ENCODE measurements around the gene TTBK2. TPM values are rescaled to one million over a fixed set of nuclear protein-coding genes. Genes with fewer than 3 reads are reported as not detected.

The TTBK2 gene
- total RNA-seq, 1 experiment from 2014 or later = 17.2 TPM

DNA sequence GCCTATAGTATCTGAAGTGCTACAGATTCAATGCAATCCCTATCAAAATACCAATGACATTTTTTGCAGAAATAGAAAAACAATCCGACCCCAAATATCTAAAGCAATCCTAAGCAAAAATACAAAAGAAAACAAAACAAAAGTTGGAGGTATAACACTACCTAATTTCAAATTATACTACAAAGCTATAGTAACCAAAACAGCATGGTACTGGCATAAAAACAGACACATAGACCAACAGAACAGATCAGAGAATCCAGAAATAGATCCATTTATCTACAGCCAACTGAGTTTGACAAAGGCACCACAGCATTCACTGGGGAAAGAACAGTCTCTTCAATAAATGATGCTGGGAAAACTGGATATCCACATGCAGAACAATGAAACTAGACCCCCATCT, 159.8 kb downstream of the TTBK2 start:
- no peaks in the 10 kb centered on the region for H3K4me1 ChIP-seq (ENCODE audit: control insufficient read depth, insufficient read depth, low read length)
- BruUV-seq (replicated peaks) = no TSS peak
- TF ChIP-seq, protein P1, sequence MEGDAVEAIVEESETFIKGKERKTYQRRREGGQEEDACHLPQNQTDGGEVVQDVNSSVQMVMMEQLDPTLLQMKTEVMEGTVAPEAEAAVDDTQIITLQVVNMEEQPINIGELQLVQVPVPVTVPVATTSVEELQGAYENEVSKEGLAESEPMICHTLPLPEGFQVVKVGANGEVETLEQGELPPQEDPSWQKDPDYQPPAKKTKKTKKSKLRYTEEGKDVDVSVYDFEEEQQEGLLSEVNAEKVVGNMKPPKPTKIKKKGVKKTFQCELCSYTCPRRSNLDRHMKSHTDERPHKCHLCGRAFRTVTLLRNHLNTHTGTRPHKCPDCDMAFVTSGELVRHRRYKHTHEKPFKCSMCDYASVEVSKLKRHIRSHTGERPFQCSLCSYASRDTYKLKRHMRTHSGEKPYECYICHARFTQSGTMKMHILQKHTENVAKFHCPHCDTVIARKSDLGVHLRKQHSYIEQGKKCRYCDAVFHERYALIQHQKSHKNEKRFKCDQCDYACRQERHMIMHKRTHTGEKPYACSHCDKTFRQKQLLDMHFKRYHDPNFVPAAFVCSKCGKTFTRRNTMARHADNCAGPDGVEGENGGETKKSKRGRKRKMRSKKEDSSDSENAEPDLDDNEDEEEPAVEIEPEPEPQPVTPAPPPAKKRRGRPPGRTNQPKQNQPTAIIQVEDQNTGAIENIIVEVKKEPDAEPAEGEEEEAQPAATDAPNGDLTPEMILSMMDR (IDR thresholded peaks at IDR 0.05) = no peak
- no peak for TF ChIP-seq POLR2AphosphoS5 (IDR thresholded peaks at IDR 0.05; ENCODE audit: low read depth, low read length)
- TF ChIP-seq, protein P2, sequence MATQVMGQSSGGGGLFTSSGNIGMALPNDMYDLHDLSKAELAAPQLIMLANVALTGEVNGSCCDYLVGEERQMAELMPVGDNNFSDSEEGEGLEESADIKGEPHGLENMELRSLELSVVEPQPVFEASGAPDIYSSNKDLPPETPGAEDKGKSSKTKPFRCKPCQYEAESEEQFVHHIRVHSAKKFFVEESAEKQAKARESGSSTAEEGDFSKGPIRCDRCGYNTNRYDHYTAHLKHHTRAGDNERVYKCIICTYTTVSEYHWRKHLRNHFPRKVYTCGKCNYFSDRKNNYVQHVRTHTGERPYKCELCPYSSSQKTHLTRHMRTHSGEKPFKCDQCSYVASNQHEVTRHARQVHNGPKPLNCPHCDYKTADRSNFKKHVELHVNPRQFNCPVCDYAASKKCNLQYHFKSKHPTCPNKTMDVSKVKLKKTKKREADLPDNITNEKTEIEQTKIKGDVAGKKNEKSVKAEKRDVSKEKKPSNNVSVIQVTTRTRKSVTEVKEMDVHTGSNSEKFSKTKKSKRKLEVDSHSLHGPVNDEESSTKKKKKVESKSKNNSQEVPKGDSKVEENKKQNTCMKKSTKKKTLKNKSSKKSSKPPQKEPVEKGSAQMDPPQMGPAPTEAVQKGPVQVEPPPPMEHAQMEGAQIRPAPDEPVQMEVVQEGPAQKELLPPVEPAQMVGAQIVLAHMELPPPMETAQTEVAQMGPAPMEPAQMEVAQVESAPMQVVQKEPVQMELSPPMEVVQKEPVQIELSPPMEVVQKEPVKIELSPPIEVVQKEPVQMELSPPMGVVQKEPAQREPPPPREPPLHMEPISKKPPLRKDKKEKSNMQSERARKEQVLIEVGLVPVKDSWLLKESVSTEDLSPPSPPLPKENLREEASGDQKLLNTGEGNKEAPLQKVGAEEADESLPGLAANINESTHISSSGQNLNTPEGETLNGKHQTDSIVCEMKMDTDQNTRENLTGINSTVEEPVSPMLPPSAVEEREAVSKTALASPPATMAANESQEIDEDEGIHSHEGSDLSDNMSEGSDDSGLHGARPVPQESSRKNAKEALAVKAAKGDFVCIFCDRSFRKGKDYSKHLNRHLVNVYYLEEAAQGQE (IDR thresholded peaks at IDR 0.05; ENCODE audit: insufficient read depth in 1 of 2, low read depth in 2 of 2, low read length in 1 of 2) = no peak
- TF ChIP-seq SIN3A (IDR thresholded peaks at IDR 0.05; ENCODE audit: borderline replicate concordance, insufficient read depth, low read depth, low read length) = no peak
- no peak for TF ChIP-seq TCF7L2 (IDR thresholded peaks at IDR 0.05; ENCODE audit: low read depth, low read length)
- intact Hi-C loops (cut with micrococcal nuclease; ENCODE audit: unreplicated experiment) = no loop called here
- peaks cover 4% of the 10 kb centered on the region; the same call in 1 of the 2 replicates for H3K9me3 ChIP-seq (ENCODE audit: control insufficient read depth, insufficient read depth, low read depth, low read length)
- no peak overlapping the region for H3K4me3 ChIP-seq (ENCODE audit: low read depth in 2 of 2, low read length in 2 of 2)
- no peak for DNase-seq (ENCODE audit: low read depth, low spot score)
- H3K36me3 ChIP-seq (ENCODE audit: control insufficient read depth, insufficient read depth, low read length) = no peaks in the 10 kb centered on the region
- CTCF ChIA-PET = no interaction called here
- POLR2A ChIA-PET = interaction anchor here (0.6 kb wide), 1 partner anchor 25 kb away, joined by 4 read pairs; no protein-coding TSS in a partner anchor
- in situ Hi-C loops (cut with HindIII; ENCODE audit: low pct_unique_long_range_greater_than_20kb, low sequenced_read_pairs) = no loop called here
- no peaks in the 10 kb centered on the region for H3K27me3 ChIP-seq (ENCODE audit: control insufficient read depth, insufficient read depth, low read length)
- no peak overlapping the region for H3K27ac ChIP-seq (ENCODE audit: low read length)
- no peak for ATAC-seq

DNA sequence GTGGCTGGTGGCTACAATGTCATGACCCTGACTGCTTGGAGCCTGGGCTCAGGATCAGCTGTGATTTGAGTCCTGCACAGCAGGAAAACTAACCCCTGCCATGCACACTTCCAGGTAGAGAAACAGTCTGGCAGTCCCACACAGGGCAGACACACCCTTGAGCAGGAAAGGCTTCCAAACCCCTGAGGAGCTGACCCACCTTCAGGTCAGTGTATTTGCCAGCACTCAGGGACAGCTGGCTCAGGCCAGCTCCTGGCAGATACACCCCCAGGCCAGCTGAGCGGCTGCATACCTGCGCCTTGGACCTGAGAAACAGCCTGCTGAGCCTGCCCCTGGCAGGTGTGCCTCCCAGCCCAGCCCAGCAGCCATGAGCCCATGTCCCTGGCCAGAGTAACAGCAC, 161.5 kb downstream of the TTBK2 start:
- TF ChIP-seq, protein P2 (IDR thresholded peaks at IDR 0.05; ENCODE audit: insufficient read depth in 1 of 2, low read depth in 2 of 2, low read length in 1 of 2) = no peak
- TF ChIP-seq POLR2AphosphoS5 (IDR thresholded peaks at IDR 0.05; ENCODE audit: low read depth, low read length) = no peak
- TF ChIP-seq, protein P1 (IDR thresholded peaks at IDR 0.05) = no peak
- in situ Hi-C loops (cut with HindIII; ENCODE audit: low pct_unique_long_range_greater_than_20kb, low sequenced_read_pairs) (no loop called here), intact Hi-C loops (cut with micrococcal nuclease; ENCODE audit: unreplicated experiment) (no loop called here)
- Histone ChIP-seq H3K9me3 (ENCODE audit: control insufficient read depth, insufficient read depth, low read depth, low read length) (peaks cover 4% of the 10 kb centered on the region; the same call in 1 of the 2 replicates), H3K27ac (ENCODE audit: low read length) (no peak overlapping the region), H3K27me3 (ENCODE audit: control insufficient read depth, insufficient read depth, low read length) (no peaks in the 10 kb centered on the region), H3K4me1 (ENCODE audit: control insufficient read depth, insufficient read depth, low read length) (no peaks in the 10 kb centered on the region), H3K4me3 (ENCODE audit: low read depth in 2 of 2, low read length in 2 of 2) (no peak overlapping the region), H3K36me3 (ENCODE audit: control insufficient read depth, insufficient read depth, low read length) (no peaks in the 10 kb centered on the region)
- POLR2A ChIA-PET = no interaction called here
- DNase-seq (ENCODE audit: low read depth, low spot score) (no peak), ATAC-seq (peak; percentile 51; the same call in 1 of the 2 replicates)
- CTCF ChIA-PET = no interaction called here
- BruUV-seq (replicated peaks) = no TSS peak

All from Panc1 (cell line).